ENCODE data around the gene HSP90AA1.

DNA sequence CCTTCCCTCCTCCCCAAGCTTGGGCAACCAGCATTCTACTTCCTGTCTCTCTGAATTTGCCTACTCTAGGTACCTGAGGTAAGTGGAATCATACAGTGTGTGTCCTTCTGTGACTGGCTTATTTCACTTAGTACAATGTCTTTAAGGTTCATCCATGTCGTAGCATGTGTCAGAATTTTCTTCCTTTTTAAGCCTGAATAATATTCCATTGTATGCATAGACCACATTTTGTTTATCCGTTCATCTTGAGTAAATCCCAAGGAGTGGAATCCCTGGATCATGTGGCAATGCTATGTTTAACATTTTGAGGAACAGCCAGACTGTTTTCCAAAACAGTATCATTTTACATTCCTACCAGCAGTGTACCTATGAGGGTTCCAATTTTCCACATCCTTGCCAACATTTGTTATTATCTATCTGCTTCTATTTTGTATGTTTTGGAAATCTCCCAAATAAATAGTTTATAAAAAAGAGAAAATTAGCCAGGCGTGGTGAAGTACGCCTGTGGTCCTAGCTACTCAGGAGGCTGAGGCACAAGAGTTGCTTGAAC is 12.4 kb downstream of the HSP90AA1 start:
- TF ChIP-seq, protein P1, sequence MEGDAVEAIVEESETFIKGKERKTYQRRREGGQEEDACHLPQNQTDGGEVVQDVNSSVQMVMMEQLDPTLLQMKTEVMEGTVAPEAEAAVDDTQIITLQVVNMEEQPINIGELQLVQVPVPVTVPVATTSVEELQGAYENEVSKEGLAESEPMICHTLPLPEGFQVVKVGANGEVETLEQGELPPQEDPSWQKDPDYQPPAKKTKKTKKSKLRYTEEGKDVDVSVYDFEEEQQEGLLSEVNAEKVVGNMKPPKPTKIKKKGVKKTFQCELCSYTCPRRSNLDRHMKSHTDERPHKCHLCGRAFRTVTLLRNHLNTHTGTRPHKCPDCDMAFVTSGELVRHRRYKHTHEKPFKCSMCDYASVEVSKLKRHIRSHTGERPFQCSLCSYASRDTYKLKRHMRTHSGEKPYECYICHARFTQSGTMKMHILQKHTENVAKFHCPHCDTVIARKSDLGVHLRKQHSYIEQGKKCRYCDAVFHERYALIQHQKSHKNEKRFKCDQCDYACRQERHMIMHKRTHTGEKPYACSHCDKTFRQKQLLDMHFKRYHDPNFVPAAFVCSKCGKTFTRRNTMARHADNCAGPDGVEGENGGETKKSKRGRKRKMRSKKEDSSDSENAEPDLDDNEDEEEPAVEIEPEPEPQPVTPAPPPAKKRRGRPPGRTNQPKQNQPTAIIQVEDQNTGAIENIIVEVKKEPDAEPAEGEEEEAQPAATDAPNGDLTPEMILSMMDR (IDR thresholded peaks at IDR 0.05; ENCODE audit: borderline replicate concordance, extremely low read depth, low read length, poor library complexity, severe bottlenecking): no peak
- TF ChIP-seq EZH2 (IDR thresholded peaks at IDR 0.05; ENCODE audit: borderline replicate concordance, low read depth, low read length, severe bottlenecking): no peak
